GM12864 (cell line): ENCODE measurements around the gene SIGLECL1.

Experiments
- DNase-seq: peaks from one replicate; pipeline ENCODE4 v3.0.0-alpha.2; 2011; ENCODE audit warnings: low read depth
- H3K4me3 ChIP-seq: 2 replicates; pipeline ENCODE4 v1.5.1; 2011; ENCODE audit warnings: mild to moderate bottlenecking, low read depth, low read length, control low read depth
- TF ChIP-seq, protein P1 (sequence below): IDR thresholded peaks from 2 replicates; pipeline ENCODE4 v1.5.1; 2011; ENCODE audit warnings: low read depth, mild to moderate bottlenecking, moderate library complexity, low read length, control low read depth, inconsistent platforms; ENCODE audit errors: missing control alignments

Gene SIGLECL1

DNA sequence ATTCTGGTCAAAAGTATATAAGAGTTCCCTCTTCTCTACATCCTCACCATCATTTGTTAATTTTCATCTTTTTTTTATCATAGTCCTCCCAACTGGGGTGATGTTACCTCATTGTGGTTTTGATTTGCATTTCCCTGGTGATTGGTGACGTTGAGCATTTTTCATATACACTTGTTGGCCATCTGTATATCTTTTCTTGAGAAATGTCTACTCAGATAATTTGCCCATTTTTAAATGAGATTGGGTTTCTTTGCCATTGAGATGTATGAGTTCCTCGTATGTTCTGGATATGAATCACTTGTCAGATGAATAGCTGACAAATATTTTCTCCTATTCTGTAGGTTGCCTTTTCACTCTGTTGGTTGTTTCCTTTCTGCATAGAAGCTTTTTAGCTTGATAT lies 23.6 kb upstream of the SIGLECL1 start:
- TF ChIP-seq, protein P1, sequence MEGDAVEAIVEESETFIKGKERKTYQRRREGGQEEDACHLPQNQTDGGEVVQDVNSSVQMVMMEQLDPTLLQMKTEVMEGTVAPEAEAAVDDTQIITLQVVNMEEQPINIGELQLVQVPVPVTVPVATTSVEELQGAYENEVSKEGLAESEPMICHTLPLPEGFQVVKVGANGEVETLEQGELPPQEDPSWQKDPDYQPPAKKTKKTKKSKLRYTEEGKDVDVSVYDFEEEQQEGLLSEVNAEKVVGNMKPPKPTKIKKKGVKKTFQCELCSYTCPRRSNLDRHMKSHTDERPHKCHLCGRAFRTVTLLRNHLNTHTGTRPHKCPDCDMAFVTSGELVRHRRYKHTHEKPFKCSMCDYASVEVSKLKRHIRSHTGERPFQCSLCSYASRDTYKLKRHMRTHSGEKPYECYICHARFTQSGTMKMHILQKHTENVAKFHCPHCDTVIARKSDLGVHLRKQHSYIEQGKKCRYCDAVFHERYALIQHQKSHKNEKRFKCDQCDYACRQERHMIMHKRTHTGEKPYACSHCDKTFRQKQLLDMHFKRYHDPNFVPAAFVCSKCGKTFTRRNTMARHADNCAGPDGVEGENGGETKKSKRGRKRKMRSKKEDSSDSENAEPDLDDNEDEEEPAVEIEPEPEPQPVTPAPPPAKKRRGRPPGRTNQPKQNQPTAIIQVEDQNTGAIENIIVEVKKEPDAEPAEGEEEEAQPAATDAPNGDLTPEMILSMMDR = no peak
- no peak overlapping the region for H3K4me3 ChIP-seq
- no peak for DNase-seq

DNA sequence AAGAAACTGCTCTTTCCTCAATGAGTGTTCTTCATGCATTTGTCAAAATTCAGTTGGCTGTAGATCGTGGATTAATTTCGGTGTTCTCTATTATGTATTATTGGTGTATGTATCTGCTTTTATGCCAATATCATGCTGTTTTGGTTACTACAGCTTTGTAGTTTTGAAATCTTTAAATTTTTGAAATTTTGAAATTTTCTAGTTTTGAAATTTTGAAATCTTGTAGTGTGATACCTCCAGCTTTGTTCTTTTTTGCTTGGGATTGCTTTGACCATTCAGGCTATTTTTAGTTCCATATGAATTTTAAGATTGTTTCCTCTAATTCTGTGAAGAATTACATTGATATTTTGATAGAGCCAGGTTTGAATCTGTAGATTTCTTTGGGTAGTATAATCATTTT lies 22.9 kb upstream of the SIGLECL1 start:
- TF ChIP-seq, protein P1 = no peak
- DNase-seq = no peak
- no peak overlapping the region for H3K4me3 ChIP-seq

DNA sequence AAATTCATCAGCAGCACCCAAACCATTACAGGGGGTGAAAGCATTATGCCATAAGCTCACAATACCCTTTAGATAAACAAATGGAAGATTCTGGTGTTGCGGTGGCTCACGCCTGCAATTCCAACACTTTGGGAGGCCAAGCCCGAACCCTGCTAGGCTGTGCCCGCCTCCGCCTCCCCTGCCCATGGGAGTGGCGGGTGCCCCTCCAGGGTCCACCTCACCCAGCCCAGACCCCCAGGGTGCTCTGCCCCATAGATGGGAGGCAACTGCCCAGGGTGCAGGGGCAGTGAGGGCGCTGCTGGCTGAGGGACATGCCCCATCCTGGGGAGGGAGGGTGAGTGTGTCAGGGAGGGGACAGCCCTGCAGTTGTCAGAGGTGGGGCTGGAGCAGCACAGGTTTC lies 10.0 kb upstream of the SIGLECL1 start:
- TF ChIP-seq, protein P1 = no peak
- H3K4me3 ChIP-seq = no peak overlapping the region
- DNase-seq = no peak

DNA sequence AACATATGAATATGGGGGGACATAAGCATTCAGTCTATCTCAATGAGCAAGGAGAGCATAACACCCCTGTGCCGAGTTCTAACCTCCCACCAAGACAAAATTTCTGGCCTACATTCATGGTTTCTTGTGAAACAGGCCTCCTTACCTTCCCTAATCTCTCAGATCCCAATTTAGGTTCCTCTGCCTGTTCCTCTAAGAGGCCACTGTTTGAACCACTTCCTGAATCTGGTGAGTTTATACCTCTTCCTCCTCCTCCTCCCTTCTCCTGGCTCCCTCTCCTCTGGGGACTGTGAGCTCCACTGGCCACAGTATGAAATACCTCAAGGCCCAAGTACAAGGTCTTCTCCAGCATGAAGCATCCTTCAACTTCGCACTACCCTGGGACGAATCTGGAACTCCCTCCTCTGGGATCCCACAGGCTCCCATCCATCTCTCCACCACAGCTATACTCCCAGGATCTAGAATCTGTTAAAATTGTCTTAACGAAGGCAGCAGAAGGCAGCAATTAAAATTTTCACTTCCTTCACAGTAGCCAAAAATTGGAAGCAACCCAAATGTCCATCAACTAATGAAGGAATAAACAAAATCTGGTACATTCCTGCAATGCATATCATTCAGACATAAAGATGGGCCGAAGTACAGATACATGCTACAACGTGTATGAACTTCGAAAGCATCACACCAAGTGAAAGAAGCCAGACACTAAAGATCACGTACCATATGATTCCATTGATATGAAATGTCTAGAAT lies 7.8 kb upstream of the SIGLECL1 start:
- TF ChIP-seq, protein P1 = no peak
- H3K4me3 ChIP-seq = no peak overlapping the region
- DNase-seq = no peak

DNA sequence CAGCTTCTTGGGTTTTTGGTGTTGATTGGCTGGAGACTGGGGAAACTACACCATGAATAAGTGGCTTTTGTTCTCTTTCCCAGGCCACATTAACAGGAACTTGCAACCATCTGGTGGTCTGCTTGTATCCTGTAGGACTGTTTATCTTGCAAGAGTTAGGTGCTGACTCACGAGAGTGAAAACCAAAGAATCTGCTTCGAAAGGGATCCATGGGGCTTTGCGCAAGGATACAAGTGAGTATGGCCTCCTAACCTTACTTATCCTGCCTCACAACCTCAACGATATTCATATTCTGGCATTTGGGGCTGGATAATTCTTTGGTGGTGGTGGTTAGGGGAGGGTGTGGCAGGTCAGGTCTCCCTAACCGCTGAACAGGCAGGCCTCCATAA lies 4.7 kb upstream of the SIGLECL1 start:
- TF ChIP-seq, protein P1 = no peak
- no peak overlapping the region for H3K4me3 ChIP-seq
- DNase-seq = no peak

GRCh38 chr19:51247972-51248590 lies 2.8 kb upstream of the SIGLECL1 start:
- TF ChIP-seq, protein P1 = no peak
- no peak overlapping the region for H3K4me3 ChIP-seq
- no peak for DNase-seq

DNA sequence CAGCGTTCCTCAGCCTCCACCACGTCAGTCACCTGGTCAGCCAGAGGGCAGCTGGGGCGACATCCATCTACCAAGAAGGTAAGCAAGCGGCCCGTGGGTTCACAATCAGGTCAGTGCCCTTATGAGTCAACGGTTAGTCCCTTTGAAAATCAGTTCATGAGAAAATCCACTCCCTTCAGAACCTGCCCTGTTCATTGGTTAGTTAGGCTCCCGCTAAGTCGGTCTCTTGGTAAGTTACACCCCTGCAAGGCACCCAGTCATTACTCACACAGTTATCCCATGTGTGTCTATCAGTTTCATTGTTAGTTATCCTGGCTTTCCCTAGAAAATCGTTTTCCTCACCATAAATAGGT lies 564 bp downstream of the SIGLECL1 start:
- DNase-seq = no peak
- no peak overlapping the region for H3K4me3 ChIP-seq
- TF ChIP-seq, protein P1 = no peak
